GM12874 (cell line): ENCODE results near the gene FIBCD1.

Source experiments
- CTCF ChIP-seq: IDR thresholded peaks from 2 replicates; pipeline ENCODE4 v1.5.1; 2011; ENCODE audit warnings: low read depth, mild to moderate bottlenecking, control low read depth, low read length, moderate library complexity; ENCODE audit not compliant: insufficient read depth

The FIBCD1 gene

GRCh38 chr9:130972957-130973685, 34.1 kb upstream of the FIBCD1 start:
- TF ChIP-seq CTCF: no peak

- no peak for TF ChIP-seq CTCF
Measured at GRCh38 chr9:130972277-130972956, 33.4 kb upstream of the FIBCD1 start.

GRCh38 chr9:130971294-130971849, 32.3 kb upstream of the FIBCD1 start:
- TF ChIP-seq CTCF: no peak

- TF ChIP-seq CTCF: no peak
Measured at GRCh38 chr9:130970855-130971254, 31.8 kb upstream of the FIBCD1 start.

GRCh38 chr9:130970052-130970451, 31.0 kb upstream of the FIBCD1 start:
- TF ChIP-seq CTCF: no peak

GRCh38 chr9:130965680-130966079, 26.6 kb upstream of the FIBCD1 start:
- no peak for TF ChIP-seq CTCF

GRCh38 chr9:130963916-130964315, 24.9 kb upstream of the FIBCD1 start:
- no peak for TF ChIP-seq CTCF
